ENCODE data around the gene TMEM129.
A peak's percentile ranks its signal among the peaks of the same experiment; 100 is the strongest.
"Not testable (repeated sequence)": the region's sequence is repeated elsewhere in the genome, so short reads cannot be mapped to it uniquely, and the experiment has no call there.

Gene TMEM129

DNA sequence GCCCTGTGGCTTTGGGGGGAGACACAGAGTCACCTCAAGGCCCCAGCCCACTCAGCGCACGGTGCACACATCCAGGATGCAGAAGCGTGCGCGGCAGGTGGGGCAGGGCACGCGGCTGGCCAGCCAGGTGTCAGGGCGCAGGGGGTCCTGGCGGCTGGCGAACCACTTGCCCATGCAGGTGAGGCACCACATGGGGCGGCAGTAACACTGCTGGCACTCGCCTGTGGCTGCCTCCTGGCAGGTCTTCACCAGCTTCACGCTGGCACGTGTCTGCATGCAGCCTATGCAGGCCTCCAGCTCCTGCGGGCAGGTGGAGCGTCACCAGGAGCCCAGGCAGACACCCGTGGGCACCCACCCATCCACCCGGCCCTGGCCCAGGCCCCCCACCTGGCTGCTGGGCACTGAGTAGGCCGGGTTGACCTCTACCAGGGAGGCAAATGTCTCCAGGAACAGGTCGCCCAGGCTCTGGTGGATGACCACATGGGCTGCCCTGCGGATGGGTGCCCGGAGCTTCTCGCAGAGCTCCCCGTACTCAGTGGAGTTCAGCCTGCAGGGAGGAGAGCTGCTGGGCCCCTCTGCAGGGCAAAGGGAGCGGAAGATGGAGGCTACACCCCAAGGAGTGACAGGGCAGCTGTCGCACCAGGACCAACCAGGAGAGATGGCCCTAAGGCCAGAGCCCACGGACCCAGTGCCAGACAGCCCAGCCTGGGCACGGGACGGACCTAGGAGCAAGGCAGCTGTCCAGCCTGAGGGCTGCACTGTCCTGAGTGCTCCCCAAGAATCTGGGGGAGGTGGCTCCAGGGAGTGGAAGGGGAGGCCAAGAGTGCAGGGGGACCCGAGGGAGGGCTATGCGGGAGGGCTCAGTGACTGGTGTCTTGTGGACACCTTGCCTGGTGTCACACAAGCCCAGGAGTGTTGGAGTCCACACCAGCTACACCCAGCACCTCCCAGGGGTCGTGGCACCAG lies 3.7 kb downstream of the TMEM129 start:
- DNase-seq, result no peak

DNA sequence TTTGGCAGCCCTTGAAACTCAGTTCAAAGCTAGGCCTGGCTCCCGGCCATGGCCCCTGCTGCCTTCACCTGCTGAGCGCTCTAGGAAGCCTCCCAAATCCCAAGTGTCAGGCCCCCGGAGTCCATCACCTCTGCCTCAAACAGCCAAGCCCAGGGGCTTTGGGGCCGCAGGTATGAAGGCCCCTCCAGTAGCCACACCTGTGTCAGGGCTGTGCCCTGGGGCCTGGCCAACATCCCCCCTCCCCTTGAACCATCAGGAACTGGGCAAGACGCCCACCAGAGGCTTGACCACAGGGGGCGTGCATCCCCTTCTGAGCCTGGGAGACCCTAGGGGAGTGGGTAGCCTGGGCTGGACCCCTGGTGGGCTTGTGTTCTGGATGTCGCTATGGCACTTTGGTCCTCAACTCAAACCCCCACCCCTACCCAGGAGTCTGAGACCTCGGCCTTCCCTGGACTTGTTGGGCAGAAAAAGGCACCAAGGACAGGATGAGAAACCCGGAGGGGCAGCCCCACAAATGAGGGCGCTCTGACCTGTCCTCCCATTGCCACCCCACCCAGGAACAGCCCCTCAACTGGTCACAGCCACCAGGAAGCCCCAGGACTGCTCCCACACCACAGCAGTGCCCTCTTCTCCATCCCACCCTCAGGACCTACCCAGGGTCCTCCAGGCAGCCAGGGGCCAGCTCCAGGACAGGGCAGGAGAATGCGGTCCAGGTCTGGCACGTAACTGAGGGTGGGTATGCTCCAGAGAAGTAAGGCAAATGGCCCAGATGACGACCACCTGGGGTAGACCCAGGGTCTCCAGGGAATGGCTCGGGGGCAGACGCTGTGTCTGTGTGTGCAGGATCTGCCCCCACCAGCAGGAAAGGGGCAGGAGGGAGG lies 4.8 kb downstream of the TMEM129 start:
- DNase-seq, result no peak

DNA sequence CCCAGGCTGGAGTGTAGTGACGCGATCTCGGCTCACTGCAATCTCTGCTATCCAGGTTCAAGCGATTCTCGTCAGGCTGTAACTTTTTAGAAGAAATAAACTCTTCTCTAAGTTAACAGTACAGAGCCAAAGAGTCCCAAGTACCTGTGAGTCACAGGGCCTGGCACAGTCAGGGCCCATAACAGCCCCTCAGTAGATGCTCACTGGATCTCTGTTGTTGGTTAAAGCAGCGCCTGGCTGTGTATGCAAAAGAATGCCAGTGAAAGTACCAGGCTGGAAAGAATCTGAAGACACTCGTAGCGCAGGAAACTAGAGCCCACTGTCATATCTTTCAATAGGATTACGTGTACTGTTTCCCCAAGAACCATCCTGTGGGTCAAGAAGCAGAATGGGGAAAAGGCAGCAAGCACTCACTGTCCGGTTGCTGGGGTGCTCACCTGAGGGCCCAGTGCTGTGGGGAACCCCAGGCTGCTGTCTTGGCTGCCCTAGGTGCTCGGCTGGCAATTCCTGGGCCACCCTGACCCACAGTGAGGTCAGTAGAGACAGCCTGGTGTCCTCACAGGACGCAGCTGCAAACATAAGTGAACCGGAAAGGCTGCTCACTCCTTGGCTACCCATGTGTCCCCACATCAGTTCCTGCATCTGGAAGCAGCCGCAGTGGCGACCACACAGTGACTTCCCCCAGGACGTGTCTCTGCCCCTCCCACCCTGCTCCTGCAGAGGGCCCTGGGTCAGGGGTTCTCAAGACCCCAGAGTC lies 5.9 kb downstream of the TMEM129 start:
- DNase-seq, result no peak

DNA sequence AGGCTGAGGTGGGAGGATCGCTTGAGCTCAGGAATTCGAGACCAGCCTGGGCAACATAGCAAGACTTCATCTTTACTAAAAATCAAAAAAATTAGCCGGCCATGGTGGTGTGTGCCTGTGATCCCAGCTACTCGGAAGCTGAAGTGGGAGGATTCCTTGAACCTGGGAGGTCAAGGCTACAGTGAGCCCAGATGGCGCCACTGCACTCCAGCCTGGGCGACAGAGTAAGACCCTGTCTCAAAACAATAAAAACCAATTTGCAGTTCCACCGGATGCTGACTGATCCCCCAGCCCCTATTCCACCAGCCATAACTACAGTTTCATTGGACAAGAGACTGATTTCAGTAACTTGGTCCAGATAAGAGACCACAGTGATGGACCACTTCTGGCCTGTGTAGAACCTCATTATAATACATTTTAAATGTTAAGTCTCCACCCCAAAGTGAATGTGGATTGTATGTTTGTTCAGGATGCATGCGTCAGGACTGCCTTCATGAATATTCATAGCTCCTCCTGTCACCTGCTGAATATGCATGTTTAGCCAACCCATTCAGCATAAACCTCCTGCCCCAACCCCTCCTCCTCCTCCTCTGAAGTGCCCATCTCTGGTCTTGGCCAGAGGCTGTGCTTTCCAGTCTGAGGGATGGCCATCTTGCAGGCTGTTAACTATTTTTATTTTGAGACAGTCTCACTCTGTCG lies 6.7 kb downstream of the TMEM129 start:
- no peak for DNase-seq

DNA sequence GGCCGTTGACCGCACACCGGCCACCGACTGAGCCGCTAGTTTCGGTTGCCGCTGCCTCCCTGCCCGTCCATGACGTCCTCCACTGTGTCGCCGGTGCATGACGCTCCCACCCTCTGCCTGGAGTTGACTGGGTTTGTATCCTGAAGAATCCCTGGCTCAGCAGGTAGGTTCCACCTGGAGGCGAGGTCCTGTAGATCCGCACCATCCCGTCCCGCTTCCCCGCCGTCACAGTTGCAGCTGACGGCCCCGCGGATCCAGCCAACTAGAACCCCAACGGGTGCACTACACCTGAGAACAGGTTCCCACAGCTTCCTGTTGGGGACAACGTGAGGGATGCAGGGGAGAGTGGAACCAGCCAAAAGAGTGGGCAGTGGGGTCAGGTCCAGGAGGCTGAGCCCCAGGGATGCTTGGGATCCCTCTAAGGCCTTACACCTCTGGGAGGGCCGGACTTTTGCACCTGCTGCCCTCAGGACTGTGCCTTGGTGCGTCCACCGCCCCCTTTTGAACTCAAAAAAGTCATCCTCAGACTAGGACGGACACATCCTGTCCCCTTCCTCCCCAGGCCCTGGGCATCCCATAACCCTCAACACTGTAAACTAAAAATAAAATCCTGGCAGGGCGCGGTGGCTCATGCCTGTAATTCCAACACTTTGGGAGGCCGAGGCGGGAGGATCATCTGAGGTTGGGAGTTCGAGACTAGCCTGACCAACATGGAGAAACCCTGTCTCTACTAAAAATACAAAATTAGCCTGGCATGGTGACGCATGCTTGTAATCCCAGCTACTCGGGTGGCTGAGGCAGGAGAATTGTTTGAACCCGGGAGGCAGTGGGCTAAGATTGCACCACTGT lies 7.9 kb downstream of the TMEM129 start:
- no peak for DNase-seq

DNA sequence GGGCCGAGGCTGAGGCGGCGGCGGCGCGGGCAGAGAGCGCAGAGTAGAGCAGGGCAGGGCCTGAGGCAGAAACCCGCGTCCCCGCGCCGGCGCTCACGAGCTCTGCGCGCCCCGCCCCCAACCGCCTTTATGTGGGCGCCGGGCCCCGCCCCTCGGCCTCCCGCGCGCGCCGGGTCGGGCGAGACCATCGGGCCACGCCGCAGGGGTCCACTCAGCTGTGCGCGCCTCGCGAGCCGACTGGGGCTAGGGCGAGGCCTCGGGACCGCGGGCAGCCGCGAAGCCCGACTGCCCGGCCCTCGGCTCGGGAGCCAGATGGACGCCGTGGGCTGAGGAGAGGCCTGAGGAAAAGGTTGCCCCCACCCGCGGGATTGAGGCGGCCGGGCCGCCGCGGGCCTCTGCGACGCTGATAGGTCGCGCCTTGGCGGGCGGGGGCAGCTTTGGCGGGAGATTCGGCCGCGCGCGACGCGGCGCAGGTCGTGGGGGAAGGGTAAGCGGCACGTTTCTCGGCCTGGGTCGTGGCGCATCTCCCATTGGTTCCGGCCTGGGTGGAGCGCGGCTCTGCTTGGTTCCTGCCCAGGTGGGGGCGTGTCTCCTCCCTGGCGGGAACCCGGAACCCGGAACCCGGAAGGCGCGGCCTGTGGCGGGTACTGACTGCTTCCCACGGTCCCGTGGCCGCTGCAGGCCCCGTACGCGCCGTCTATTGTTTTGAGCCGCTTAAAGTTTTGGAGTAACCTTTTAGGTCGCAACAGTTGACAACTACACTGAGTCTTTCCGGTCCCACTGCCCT lies 8.7 kb downstream of the TMEM129 start, which contains the start of gene SLBP:
Gene SLBP (minus strand): TSS at position 104 of the 787 bp plus-strand sequence. CDS start 131 bp downstream, outside the sequence.
- peak; percentile 99 for DNase-seq

DNA sequence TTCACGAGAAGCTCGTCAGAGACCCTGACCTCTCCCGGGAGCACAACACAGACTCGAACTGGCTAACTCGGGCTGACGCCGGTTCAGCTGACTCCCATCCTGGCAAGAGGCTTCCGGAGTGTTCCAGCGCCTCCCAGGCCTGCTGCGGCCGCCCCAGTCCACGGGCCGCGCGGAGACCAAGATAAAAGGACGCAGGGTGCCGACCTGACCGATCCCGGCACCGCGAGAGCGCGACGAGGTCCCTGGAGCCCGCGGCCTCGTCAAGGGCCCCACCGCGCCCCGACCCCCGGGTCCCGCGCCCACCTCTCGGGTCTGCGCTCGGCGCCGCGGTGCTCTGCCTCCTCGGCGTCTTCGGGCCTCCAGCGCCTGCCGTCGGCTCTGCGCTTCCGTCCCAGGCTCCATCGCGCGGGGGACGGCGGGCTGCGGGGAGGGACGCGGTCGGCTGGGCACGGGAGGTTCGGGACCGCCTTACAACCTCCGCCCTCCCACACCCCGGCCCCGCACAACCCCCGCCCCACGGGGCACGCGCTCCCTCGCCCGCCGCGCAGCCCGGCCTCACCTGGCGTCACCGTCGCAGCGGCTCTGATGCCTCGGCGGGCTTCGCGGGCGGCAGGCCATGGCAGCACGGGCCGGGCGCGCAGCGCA lies 9.4 kb downstream of the TMEM129 start:
- DNase-seq, result no peak

DNA sequence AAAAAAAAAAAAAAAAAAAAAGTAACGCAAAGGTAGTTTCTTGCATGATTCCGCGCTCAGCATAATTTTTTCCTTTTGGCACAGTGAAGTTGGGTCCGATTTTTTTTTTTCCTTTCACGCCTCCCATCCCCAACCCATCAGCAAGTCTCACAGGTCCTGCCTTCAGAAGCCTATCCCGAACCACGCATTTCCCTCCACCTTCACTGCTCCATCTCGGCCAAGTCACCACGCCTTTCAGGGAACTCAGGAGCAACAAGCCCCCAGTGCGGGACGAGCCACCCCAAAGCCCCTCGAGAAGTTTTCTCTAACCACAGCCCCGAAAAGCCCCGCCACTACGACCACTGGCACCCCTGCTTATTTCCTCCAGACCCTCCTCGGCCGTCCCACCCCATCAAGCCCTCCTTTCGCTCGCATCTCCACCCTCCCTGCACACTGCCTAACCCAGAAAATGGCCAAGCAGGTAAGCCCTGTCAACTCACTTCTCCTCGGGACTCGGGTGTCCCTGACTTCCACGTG lies 10.0 kb downstream of the TMEM129 start:
- no peak for DNase-seq

DNA sequence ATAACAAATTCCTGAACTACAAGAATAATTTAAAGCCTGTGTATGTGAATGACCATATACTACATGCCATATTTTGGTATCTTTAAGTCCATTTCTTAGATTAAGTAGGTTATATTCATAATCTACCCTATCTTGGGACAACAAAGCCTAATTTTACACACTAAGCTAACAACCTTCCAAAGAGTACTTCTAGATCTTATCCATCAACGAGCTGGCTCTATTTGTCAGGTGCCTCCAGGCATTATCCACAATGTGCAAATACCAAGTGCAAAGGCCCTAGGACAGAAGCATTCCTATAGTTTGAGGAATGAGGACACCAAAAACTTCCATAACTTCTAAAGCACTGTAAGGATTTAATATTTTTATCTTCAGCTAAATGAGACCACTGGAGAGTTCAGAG lies 12.5 kb downstream of the TMEM129 start:
- no peak for DNase-seq

DNA sequence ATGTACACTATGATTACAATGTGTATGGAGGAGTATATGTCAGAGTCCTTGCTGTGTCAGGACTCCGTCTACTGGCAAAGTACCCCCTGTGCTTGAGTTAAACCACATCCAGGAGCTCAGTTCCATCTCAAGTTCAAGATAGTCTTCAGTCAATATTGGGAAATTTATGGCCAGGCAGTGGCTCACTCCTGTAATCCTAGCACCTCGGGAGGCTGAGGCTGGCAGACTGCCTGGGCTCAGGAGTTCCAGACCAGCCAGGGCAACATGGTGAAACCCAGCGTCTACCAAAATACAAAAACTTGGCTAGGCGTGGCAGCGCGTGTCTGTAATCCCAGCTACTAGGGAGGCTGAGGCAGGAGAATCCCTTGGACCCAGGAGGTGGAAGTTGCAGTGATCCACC lies 14.8 kb downstream of the TMEM129 start:
- DNase-seq, result no peak

DNA sequence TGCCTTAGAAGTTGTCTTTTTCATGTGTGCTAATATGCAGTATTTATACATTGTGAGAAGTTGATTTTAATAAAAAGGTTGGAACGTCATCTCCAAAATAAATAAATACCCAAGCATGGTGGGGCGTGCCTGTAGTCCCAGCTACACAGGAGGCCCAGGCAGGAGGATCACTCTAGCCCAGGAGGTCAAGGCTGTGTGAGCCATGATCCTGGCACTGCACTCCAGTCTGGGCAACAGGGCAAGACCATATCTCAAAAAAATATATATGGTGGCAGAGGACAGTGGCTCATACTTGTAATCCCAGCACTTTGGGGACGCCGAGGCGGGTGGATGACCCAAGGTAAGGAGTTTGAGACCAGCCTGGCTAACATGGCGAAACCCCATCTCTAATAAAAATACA lies 15.4 kb downstream of the TMEM129 start:
- no peak for DNase-seq

DNA sequence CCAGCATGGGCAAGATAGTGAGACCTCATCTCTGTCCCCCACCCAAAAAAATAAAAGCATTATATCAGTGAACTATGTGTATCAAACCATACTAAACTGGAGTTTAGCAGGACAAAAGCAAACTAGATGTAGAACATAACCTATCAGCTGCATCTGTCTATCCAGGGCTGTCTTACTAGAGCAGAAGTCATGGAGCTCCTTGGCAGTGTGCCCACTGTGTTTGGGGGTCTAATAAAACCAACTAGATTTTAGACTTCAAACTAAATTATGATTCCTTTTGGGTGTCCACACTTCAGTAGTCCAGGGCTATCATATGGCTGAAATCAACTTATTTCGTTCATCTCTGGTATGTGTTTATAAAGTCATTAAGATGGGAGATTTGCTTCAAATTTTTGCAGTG lies 17.3 kb downstream of the TMEM129 start:
- no peak for DNase-seq

DNA sequence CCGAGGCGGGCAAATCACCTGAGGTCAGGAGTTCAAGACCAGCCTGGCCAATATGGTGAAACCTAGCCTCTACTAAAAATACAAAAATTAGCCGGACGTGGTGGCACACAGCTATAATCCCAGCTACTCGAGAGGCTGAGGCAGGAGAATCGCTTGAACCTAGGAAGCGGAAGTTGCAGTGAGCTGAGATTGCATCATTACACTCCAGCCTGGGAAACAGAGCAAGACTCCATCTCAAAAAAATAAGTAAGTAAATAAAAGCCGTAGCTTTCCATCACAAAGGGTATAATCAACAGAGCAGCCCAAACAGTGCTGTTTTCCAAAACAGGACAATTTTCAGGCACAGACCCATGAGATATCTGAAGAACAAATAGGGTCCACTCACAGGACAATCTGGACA lies 19.5 kb downstream of the TMEM129 start:
- DNase-seq, result not testable (repeated sequence)

DNA sequence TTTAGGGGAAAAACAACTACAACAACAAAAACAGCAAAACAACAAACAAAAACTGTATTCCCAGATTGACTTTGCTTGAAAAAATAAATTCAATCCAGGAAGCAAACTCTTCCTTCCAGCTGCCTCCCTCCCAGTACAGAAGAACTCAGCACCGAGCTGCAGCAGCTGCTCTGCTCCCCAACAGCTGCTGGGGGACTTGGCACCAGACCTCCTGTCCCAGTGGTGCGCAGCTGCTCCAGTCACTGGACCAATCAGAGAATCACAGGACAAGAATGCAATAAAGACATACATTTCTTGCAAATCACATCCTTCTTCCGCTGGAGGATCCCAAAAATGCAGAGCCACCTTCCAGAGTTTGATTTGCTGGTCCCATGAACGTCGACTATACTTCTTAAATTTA lies 25.2 kb downstream of the TMEM129 start:
- DNase-seq, result no peak

DNA sequence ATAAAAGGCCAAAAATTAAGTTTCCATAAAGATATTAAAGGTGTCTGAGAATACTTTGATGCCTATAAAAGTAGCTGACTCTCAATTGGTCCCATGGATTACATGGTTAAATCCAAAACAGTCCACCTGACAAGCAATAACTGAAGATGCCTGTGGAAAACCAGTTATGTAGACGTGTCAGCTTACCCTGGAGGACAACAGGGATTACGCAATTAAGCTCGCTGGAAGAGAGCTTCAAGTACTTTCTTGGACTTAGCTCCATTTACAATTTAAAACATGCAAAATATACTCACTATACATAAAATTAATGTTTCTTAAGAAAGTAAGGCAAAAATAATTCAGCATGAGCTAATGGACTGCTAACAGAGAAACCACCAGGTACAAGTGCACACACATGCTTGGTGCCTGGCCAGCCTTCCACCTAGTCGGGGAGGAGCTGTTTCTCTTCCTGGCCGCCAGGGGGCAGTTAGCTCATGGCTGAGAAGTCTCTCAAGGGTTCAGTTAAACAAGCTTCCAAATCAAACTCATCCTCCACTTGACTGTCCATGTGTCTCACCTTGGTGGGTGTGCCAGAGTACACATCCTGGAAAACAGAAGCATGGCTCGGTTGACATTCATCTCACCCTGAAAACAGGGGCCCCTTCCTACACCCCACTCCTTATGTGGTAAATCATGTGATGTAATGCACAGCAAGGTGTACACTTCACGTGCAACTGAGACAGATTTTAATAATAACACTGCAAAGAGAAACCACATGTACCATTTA lies 27.8 kb downstream of the TMEM129 start:
- DNase-seq, result peak; percentile 78

DNA sequence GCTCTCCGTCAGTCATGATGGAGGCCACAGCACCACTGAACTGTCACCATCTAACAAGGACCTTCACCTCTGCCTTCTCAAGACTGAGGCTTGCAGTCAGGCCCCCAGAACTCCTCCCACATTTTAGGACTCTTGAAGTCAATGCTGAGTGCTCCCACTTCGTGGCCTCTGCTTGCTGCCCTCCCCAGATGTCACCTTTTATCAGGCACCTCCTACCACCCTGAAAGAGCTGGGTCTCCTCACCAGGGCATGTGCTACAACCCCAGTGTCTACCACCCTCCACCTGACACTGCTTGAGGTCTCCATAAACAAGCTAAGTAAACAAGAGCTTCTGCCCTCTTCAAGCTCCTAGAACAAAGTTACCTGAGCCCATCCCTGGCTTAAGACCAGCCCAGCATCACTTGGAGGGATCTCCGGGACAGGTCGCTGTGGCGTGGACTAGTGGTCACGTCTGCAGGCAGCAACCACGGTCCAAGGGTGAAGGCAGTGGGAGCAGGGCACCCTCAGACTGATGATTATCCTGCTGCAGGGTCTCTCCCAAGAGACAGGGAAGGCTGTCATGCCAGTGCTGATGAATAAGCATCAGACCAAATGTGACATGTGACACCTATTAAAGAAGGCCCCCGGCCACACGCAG lies 29.3 kb downstream of the TMEM129 start:
- no peak for DNase-seq

DNA sequence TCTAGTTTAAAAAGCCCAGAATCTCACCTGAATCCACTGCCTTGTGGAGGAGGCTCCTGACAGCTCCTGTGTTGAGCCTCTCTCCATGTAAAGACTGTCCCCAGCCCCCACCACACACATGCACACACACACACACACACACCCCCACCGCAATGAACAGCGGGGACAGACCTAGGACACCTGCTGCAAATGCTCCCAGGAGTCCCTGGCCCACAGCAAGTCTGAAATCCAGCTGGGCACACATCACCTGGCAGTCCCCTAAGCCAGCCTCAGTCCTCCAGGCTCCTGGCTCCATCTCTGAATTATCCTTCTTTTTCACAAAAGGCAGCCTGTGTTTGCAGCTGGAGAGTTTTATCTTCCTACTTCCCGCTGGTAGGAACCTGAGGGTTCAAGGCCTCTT lies 30.4 kb downstream of the TMEM129 start:
- no peak for DNase-seq

DNA sequence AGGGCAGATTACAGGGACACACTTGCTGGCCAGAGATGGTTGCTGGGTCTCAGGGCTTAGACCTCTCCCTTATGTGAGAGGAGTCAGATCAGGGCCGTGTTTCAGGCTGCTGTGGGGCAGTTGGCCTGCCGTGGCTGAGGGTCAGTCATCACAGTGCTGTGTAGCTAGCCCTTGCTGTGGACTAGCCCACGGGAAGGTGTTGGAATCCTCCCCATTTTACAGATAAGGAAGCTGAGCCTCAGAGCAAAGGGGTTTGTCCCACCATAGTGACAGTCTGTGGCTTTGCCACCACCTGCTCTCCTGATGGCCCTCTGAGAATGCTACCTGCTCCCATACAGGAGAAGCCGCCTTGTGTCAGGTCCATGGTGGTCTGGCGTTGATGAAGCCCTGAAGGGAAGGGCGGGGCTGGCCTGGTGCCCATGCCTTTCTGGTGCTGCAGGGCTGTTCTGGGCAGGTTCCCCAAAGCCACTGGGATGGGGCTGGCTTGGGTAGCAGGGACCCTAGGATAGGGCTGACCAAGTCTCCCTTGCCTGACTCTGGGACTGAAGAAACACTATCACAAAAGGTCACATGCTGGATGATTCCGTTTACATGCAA lies 34.6 kb downstream of the TMEM129 start:
- DNase-seq, result no peak

Measured in activated CD8-positive, alpha-beta memory T cell treated with anti-CD3 and anti-CD28 coated beads, Interleukin-2, amount 50 U/mL, for 4 hours (primary cell).